Measurements from ENCODE around the gene LRP1.

LRP1 gene

GRCh38 chr12:57226588-57227314 lies 98.5 kb downstream of the LRP1 start:
- Histone ChIP-seq H3K9ac (ENCODE audit: low read length) (peak overlapping the region; percentile 10), H3K36me3 (ENCODE audit: control insufficient read depth, insufficient read depth, low read length, severe bottlenecking) (peaks cover 8% of the 10 kb centered on the region), H3K9me3 (ENCODE audit: control insufficient read depth, low read length) (no peaks in the 10 kb centered on the region), H3K4me3 (ENCODE audit: low read length) (no peak overlapping the region), H3K27me3 (replicated peaks; ENCODE audit: control insufficient read depth, insufficient read depth, low read length) (no peaks in the 10 kb centered on the region), H3K4me1 (ENCODE audit: control insufficient read depth, insufficient read depth, low read length) (peaks cover 28% of the 10 kb centered on the region)
- no peak for DNase-seq (ENCODE audit: low read depth)

GRCh38 chr12:57227315-57228115 lies 99.2 kb downstream of the LRP1 start:
- H3K27me3 ChIP-seq (replicated peaks; ENCODE audit: control insufficient read depth, insufficient read depth, low read length): no peaks in the 10 kb centered on the region
- no peaks in the 10 kb centered on the region for H3K9me3 ChIP-seq (ENCODE audit: control insufficient read depth, low read length)
- no peak for DNase-seq (ENCODE audit: low read depth)
- no peak overlapping the region for H3K4me3 ChIP-seq (ENCODE audit: low read length)
- peaks cover 30% of the 10 kb centered on the region for H3K4me1 ChIP-seq (ENCODE audit: control insufficient read depth, insufficient read depth, low read length)
- H3K9ac ChIP-seq (ENCODE audit: low read length): peak overlapping the region; percentile 10
- peaks cover 15% of the 10 kb centered on the region for H3K36me3 ChIP-seq (ENCODE audit: control insufficient read depth, insufficient read depth, low read length, severe bottlenecking)

GRCh38 chr12:57229046-57229633 lies 100.9 kb downstream of the LRP1 start:
- peaks cover 31% of the 10 kb centered on the region for H3K36me3 ChIP-seq (ENCODE audit: control insufficient read depth, insufficient read depth, low read length, severe bottlenecking)
- peak overlapping the region; percentile 87 for H3K4me3 ChIP-seq (ENCODE audit: low read length)
- H3K27me3 ChIP-seq (replicated peaks; ENCODE audit: control insufficient read depth, insufficient read depth, low read length): no peaks in the 10 kb centered on the region
- H3K9me3 ChIP-seq (ENCODE audit: control insufficient read depth, low read length): no peaks in the 10 kb centered on the region
- DNase-seq (ENCODE audit: low read depth): no peak
- H3K4me1 ChIP-seq (ENCODE audit: control insufficient read depth, insufficient read depth, low read length): peaks cover 40% of the 10 kb centered on the region
- H3K9ac ChIP-seq (ENCODE audit: low read length): peak overlapping the region; percentile 96

- peak; percentile 99 for DNase-seq (ENCODE audit: low read depth)
- Histone ChIP-seq H3K4me1 (ENCODE audit: control insufficient read depth, insufficient read depth, low read length) (peaks cover 45% of the 10 kb centered on the region), H3K4me3 (ENCODE audit: low read length) (peak within 1 kb of the TSS; percentile 87), H3K27me3 (replicated peaks; ENCODE audit: control insufficient read depth, insufficient read depth, low read length) (no peaks in the 10 kb centered on the region), H3K9ac (ENCODE audit: low read length) (peak within 1 kb of the TSS; percentile 96), H3K36me3 (ENCODE audit: control insufficient read depth, insufficient read depth, low read length, severe bottlenecking) (peaks cover 37% of the 10 kb centered on the region), H3K9me3 (ENCODE audit: control insufficient read depth, low read length) (no peaks in the 10 kb centered on the region)
These were observed 101.5 kb downstream of the LRP1 start, which contains the start of gene SHMT2 for GRCh38 chr12:57229634-57230380. Gene SHMT2, plus strand, starts transcription at chr12:57229711. Its CDS starts 68 bp downstream, at chr12:57229779.

- Histone ChIP-seq H3K4me1 (ENCODE audit: control insufficient read depth, insufficient read depth, low read length) (peaks cover 50% of the 10 kb centered on the region), H3K4me3 (ENCODE audit: low read length) (peak overlapping the region; percentile 87), H3K36me3 (ENCODE audit: control insufficient read depth, insufficient read depth, low read length, severe bottlenecking) (peaks cover 37% of the 10 kb centered on the region), H3K9ac (ENCODE audit: low read length) (peak overlapping the region; percentile 96), H3K9me3 (ENCODE audit: control insufficient read depth, low read length) (no peaks in the 10 kb centered on the region), H3K27me3 (replicated peaks; ENCODE audit: control insufficient read depth, insufficient read depth, low read length) (no peaks in the 10 kb centered on the region)
- no peak for DNase-seq (ENCODE audit: low read depth)
These were observed 102.3 kb downstream of the LRP1 start for GRCh38 chr12:57230381-57231155.

GRCh38 chr12:57231276-57232021 lies 103.2 kb downstream of the LRP1 start:
- no peaks in the 10 kb centered on the region for H3K9me3 ChIP-seq (ENCODE audit: control insufficient read depth, low read length)
- peaks cover 50% of the 10 kb centered on the region for H3K4me1 ChIP-seq (ENCODE audit: control insufficient read depth, insufficient read depth, low read length)
- DNase-seq (ENCODE audit: low read depth): no peak
- H3K9ac ChIP-seq (ENCODE audit: low read length): peak overlapping the region; percentile 96
- H3K27me3 ChIP-seq (replicated peaks; ENCODE audit: control insufficient read depth, insufficient read depth, low read length): no peaks in the 10 kb centered on the region
- peaks cover 37% of the 10 kb centered on the region for H3K36me3 ChIP-seq (ENCODE audit: control insufficient read depth, insufficient read depth, low read length, severe bottlenecking)
- H3K4me3 ChIP-seq (ENCODE audit: low read length): peak overlapping the region; percentile 87

GRCh38 chr12:57232156-57232756 lies 104.0 kb downstream of the LRP1 start:
- Histone ChIP-seq H3K9ac (ENCODE audit: low read length) (peak overlapping the region; percentile 96), H3K4me1 (ENCODE audit: control insufficient read depth, insufficient read depth, low read length) (peaks cover 48% of the 10 kb centered on the region), H3K9me3 (ENCODE audit: control insufficient read depth, low read length) (no peaks in the 10 kb centered on the region), H3K4me3 (ENCODE audit: low read length) (peak overlapping the region; percentile 87), H3K27me3 (replicated peaks; ENCODE audit: control insufficient read depth, insufficient read depth, low read length) (no peaks in the 10 kb centered on the region), H3K36me3 (ENCODE audit: control insufficient read depth, insufficient read depth, low read length, severe bottlenecking) (peaks cover 37% of the 10 kb centered on the region)
- no peak for DNase-seq (ENCODE audit: low read depth)

- H3K4me3 ChIP-seq (ENCODE audit: low read length): peak overlapping the region; percentile 6
- H3K27me3 ChIP-seq (replicated peaks; ENCODE audit: control insufficient read depth, insufficient read depth, low read length): no peaks in the 10 kb centered on the region
- peaks cover 47% of the 10 kb centered on the region for H3K4me1 ChIP-seq (ENCODE audit: control insufficient read depth, insufficient read depth, low read length)
- no peaks in the 10 kb centered on the region for H3K9me3 ChIP-seq (ENCODE audit: control insufficient read depth, low read length)
- peaks cover 37% of the 10 kb centered on the region for H3K36me3 ChIP-seq (ENCODE audit: control insufficient read depth, insufficient read depth, low read length, severe bottlenecking)
- no peak for DNase-seq (ENCODE audit: low read depth)
- no peak overlapping the region for H3K9ac ChIP-seq (ENCODE audit: low read length)
These were observed 105.3 kb downstream of the LRP1 start for GRCh38 chr12:57233357-57234232.

DNA sequence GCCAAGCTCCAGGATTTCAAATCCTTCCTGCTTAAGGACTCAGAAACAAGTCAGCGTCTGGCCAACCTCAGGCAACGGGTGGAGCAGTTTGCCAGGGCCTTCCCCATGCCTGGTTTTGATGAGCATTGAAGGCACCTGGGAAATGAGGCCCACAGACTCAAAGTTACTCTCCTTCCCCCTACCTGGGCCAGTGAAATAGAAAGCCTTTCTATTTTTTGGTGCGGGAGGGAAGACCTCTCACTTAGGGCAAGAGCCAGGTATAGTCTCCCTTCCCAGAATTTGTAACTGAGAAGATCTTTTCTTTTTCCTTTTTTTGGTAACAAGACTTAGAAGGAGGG lies 105.9 kb downstream of the LRP1 start:
- Histone ChIP-seq H3K9ac (ENCODE audit: low read length) (no peak overlapping the region), H3K4me3 (ENCODE audit: low read length) (peak overlapping the region; percentile 6), H3K36me3 (ENCODE audit: control insufficient read depth, insufficient read depth, low read length, severe bottlenecking) (peaks cover 37% of the 10 kb centered on the region), H3K4me1 (ENCODE audit: control insufficient read depth, insufficient read depth, low read length) (peaks cover 45% of the 10 kb centered on the region), H3K27me3 (replicated peaks; ENCODE audit: control insufficient read depth, insufficient read depth, low read length) (no peaks in the 10 kb centered on the region), H3K9me3 (ENCODE audit: control insufficient read depth, low read length) (no peaks in the 10 kb centered on the region)
- DNase-seq (ENCODE audit: low read depth): no peak

All from adipocyte (in vitro differentiated cells).